HUES48 (cell line): ENCODE measurements around the gene IFITM1.
"Not testable (repeated sequence)": the region's sequence is repeated elsewhere in the genome, so short reads cannot be mapped to it uniquely, and the experiment has no call there.

Source experiments
- H3K27ac ChIP-seq: one replicate; pipeline ENCODE4 v1.7.0; 2013; ENCODE audit warnings: low read depth, low read length, inconsistent platforms
- H3K27me3 ChIP-seq: 2 replicates; pipeline ENCODE4 v1.6.1; 2013; ENCODE audit warnings: mild to moderate bottlenecking, low read length; ENCODE audit not compliant: control insufficient read depth, insufficient read depth
- H3K36me3 ChIP-seq: 2 replicates; pipeline ENCODE4 v1.6.1; 2013; ENCODE audit warnings: low read length; ENCODE audit not compliant: control insufficient read depth, insufficient read depth
- H3K4me1 ChIP-seq: 2 replicates; pipeline ENCODE4 v1.6.1; 2013; ENCODE audit warnings: mild to moderate bottlenecking, low read length; ENCODE audit not compliant: control insufficient read depth, insufficient read depth
- H3K4me3 ChIP-seq: 2 replicates; pipeline ENCODE4 v1.5.1; 2013; ENCODE audit warnings: mild to moderate bottlenecking, low read depth, low read length
- H3K9ac ChIP-seq: 2 replicates; pipeline ENCODE4 v1.6.1; 2013; ENCODE audit warnings: mild to moderate bottlenecking, low read depth, low read length, moderate library complexity
- H3K9me3 ChIP-seq: 2 replicates; pipeline ENCODE4 v1.6.1; 2013; ENCODE audit warnings: low read length; ENCODE audit not compliant: control insufficient read depth, insufficient read depth

The IFITM1 gene

DNA sequence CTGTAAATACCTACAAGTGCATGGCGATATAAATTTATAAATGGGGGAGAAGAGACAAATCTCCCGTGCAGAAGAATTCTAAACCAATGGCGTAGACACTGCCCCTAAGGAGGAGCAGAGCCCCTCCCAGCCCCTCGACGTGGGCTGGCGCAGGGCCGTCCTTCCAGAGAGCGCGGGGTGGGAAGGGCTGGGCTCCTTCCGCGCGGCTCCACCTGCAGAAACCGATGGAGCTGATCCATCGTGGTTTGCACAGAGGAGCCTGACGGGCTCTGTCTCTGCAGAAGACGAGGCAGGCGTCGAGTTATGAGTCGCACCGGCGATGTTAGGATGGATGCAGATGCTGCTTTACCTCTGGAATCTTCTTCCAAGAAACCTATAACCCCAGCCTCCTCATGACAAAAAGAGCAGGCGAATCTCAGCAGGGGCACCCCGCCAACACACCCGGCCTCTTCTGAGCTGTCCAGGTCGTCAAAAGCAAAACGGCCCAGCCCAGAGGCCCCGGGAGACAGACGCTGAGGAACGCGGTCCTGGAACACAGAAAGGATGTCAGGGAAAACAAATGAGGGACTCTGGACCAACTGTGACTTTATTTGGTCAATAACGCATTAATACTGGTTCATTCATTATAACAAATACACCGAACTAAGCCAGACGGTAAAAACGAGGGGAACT lies 44.4 kb downstream of the IFITM1 start:
- no peaks in the 10 kb centered on the region for H3K27me3 ChIP-seq
- peaks cover 14% of the 10 kb centered on the region for H3K4me1 ChIP-seq
- no peak overlapping the region for H3K4me3 ChIP-seq
- H3K9ac ChIP-seq, result no peak overlapping the region
- no peaks in the 10 kb centered on the region for H3K36me3 ChIP-seq
- peaks cover 6% of the 10 kb centered on the region; the same call in 1 of the 2 replicates for H3K9me3 ChIP-seq
- no peak overlapping the region for H3K27ac ChIP-seq

DNA sequence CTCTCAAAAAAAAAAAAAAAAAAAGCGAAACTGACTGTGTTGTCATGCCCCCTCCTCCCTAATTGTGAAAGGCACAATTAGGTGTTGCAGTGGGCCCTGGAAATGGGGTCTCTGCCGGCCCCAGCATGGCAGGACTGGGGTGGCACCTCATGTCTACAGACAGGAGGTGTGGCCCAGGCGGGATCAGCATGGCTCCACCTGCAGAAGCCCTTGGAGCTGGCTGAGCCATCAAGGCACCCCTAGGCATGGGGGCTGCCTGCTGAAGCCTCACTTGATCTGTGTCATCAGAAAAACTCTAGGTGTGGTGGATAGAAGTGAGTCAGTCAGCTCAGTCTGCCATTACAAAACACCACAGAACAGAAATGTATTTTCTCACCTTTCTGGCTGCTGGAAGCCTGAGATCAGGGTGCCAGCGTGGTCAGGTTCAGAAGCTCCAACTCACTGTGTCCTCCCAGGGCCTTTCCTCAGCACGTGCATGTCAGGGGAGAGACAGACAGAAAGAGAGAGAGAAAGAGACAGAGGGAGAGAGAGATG lies 45.4 kb downstream of the IFITM1 start:
- no peak overlapping the region for H3K9ac ChIP-seq
- no peak overlapping the region for H3K27ac ChIP-seq
- H3K4me1 ChIP-seq, result peaks cover 7% of the 10 kb centered on the region
- no peaks in the 10 kb centered on the region for H3K27me3 ChIP-seq
- no peaks in the 10 kb centered on the region for H3K36me3 ChIP-seq
- no peak overlapping the region for H3K4me3 ChIP-seq
- H3K9me3 ChIP-seq, result peaks cover 6% of the 10 kb centered on the region; the same call in 1 of the 2 replicates

DNA sequence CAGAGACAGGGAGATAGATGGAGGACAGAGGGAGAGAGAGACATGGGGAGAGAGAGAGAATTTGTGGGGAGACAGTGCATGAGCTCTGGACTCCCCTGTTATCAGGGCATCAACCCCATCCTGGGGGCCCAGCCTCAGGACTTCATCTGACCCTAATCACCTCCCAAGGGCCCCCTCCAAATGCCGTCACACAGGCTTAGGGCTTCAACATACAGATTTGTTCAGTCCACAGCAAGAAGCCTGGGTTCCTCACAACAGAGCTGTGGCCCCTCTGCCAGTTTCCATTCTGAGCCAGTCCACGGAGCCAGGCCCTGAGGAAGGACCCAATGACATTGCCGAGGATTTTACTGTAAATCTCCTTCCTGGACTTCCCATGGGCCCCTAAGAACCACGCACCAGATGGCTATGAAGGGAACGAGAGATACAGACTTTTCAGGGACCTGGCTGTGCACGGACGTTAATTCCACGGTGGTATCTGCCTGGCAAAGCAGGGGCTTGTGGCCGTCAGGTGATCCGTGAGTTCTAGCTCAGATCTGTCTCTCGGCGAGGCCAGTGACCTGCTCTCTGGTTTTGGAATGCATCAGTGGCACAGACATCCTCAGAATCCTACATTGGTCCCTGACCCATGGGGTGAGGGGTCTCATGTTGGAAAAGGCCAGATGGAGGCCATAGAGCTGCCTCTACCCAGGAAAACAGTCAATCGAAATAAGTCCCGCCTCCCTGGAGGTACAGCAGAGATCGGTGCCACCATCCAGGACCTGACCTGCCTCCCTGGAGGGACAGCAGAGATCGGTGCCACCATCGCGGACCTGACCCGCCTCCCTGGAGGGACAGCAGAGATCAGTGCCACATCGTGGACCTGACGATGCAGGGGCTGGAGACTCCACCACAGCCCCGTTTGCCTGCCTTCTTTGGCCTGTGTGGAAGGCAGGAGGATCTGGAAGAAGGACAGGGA lies 46.8 kb downstream of the IFITM1 start:
- peaks cover 2% of the 10 kb centered on the region for H3K4me1 ChIP-seq
- H3K4me3 ChIP-seq, result no peak overlapping the region
- H3K27ac ChIP-seq, result no peak overlapping the region
- H3K9ac ChIP-seq, result no peak overlapping the region
- peaks cover 6% of the 10 kb centered on the region; the same call in 1 of the 2 replicates for H3K9me3 ChIP-seq
- H3K27me3 ChIP-seq, result no peaks in the 10 kb centered on the region
- no peaks in the 10 kb centered on the region for H3K36me3 ChIP-seq

DNA sequence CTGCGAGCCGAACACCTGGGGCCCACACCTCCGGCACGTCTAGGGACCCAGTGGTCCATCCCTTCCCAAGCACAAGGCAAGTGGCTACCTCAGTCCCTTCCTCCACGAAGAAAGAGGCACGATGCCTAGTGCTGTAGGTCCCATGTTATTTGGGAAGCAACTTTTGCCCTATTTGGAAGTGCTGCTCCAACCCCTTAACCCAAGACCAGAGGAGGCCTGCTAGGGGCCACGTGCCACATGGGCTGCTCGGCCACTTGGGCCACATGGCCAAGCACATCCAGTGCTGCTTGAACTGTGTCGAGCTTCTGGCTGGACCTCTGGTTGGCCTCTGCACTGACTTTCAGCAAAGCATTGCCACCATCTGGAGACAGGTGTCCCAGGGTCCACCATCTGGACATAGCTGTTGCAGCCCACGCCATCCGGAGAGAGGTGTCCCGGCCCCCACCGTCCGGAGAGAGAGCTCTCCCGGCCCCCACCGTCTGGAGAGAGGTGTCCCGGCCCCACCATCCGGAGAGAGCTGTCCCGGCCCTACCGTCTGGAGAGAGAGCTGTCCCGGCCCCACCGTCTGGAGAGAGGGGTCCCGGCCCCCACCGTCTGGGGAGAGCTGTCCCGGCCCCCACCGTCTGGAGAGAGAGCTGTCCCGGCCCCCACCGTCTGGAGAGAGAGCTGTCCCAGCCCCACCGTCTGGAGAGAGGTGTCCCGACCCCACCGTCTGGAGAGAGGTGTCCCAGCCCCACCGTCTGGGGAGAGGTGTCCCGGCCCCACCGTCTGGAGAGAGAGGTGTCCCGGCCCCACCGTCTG lies 49.0 kb downstream of the IFITM1 start:
- peaks cover 6% of the 10 kb centered on the region; the same call in 1 of the 2 replicates for H3K9me3 ChIP-seq
- no peak overlapping the region for H3K9ac ChIP-seq
- H3K36me3 ChIP-seq, result no peaks in the 10 kb centered on the region
- no peak overlapping the region for H3K4me3 ChIP-seq
- H3K4me1 ChIP-seq, result peaks cover under 1% of the 10 kb centered on the region; the same call in 1 of the 2 replicates
- no peaks in the 10 kb centered on the region for H3K27me3 ChIP-seq
- no peak overlapping the region for H3K27ac ChIP-seq

DNA sequence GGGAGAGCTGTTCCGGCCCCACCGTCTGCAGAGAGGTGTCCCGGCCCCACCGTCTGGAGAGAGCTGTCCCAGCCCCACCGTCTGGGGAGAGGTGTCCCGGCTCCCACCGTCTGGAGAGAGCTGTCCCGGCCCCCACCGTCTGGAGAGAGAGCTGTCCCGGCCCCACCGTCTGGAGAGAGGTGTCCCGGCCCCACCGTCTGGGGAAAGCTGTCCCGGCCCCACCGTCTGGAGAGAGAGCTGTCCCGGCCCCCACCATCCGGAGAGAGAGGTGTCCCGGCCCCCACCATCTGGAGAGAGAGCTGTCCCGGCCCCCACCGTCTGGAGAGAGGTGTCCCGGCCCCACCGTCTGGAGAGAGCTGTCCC lies 49.6 kb downstream of the IFITM1 start:
- not testable (repeated sequence) for H3K9me3 ChIP-seq, H3K4me1 ChIP-seq, H3K9ac ChIP-seq, H3K27ac ChIP-seq, H3K36me3 ChIP-seq, H3K27me3 ChIP-seq, H3K4me3 ChIP-seq

DNA sequence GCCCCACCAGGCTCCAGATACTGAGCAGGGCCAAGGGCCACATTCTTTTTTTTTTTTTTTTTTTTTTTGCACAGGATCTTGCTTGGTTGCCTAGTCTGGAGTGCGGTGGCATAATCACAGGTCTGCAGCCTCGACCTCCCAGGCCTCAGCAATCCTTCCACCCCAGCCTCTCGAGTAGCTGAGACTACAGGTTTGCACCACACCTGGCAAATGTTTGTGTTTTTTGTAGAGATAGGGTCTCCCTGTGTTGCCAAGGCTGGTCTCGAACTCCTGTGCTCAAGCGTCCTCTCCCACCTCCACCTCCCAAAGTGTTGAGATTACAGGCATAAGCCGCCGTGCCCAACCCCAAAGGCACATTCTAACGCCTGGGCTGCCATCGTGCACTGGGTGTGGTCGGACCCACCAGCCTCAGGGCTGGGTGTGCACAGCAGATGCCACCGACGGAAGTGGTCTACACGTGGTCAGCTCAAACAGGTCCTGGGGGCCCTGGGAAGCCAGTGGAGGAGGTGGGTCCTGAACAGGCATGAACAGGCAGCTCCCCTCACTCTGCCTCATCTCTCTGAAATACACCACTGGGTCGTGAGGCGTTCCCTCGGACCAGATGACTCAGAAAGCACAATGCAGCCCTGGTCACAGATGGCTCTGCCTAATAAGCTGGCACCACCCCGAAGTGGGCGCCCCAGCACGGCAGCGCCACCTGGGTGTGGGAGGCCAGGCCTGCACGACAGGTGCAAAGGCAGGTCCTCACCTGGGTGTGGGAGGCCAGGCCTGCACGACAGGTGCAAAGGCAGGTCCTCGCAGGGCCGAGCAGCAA lies 50.3 kb downstream of the IFITM1 start:
- Histone ChIP-seq H3K9ac (no peak overlapping the region), H3K36me3 (no peaks in the 10 kb centered on the region), H3K27me3 (no peaks in the 10 kb centered on the region), H3K9me3 (peaks cover 6% of the 10 kb centered on the region; the same call in 1 of the 2 replicates), H3K27ac (no peak overlapping the region), H3K4me1 (peaks cover 8% of the 10 kb centered on the region), H3K4me3 (no peak overlapping the region)
